ENCODE data around the gene HAPLN3.

HAPLN3 gene

DNA sequence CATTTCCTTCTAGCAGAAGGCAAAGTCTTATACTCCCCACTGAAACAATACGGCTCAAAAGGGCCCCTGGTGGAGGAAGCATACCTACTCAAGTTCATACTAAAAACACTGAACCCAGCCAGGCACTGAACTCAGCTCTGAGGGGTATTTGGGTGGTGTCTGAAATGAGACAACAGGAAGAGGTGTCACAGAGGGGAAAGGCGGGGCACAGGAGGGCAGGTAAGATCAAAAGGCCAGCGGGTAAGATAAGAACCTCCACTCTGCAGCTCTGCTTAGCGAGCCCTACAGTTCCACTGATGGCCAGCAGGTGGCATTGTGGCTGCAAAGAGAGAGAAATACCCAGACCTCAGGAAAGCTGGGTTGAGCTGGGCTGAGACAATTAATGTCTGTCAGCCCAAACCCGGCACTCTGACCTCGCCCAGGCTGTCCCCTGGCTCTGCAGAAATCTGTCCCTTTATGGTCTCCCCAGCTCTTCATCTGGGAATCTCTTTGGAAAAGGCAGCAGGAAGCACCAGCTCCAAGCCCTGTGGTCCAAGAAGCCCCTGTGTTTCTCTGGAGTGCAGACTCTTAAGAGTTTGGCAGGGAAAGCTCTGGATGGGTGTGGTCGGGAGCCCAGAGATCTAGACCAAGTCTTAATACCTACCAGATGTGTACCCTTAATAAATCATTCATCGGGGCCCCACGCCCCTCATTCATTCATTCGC, 9.4 kb upstream of the HAPLN3 start:
- DNase-seq (ENCODE audit: insufficient read length, low spot score) (peak; percentile 75), FAIRE-seq (no peak)
- TF ChIP-seq, protein P1, sequence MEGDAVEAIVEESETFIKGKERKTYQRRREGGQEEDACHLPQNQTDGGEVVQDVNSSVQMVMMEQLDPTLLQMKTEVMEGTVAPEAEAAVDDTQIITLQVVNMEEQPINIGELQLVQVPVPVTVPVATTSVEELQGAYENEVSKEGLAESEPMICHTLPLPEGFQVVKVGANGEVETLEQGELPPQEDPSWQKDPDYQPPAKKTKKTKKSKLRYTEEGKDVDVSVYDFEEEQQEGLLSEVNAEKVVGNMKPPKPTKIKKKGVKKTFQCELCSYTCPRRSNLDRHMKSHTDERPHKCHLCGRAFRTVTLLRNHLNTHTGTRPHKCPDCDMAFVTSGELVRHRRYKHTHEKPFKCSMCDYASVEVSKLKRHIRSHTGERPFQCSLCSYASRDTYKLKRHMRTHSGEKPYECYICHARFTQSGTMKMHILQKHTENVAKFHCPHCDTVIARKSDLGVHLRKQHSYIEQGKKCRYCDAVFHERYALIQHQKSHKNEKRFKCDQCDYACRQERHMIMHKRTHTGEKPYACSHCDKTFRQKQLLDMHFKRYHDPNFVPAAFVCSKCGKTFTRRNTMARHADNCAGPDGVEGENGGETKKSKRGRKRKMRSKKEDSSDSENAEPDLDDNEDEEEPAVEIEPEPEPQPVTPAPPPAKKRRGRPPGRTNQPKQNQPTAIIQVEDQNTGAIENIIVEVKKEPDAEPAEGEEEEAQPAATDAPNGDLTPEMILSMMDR (IDR thresholded peaks at IDR 0.05; ENCODE audit: insufficient read depth, missing control alignments), result peak; percentile 92

DNA sequence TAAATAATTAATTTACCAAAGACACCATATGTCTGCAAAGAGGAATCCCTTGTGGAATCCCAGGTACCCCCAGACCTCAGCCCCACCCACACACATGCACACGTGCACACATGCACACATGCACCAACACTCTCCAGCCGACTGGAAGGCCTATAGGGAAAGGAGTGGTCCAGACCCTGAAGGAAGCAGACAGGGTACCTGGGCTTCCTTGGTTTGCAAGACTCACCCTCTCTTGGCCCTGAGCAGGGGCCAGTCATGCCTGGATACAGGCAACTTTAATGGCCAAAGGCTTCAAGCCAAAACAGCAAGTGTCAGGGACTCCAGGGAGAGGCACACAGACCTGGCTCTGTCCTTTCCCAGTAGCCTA, 8.9 kb upstream of the HAPLN3 start:
- TF ChIP-seq, protein P1 (IDR thresholded peaks at IDR 0.05; ENCODE audit: insufficient read depth, missing control alignments), result no peak

DNA sequence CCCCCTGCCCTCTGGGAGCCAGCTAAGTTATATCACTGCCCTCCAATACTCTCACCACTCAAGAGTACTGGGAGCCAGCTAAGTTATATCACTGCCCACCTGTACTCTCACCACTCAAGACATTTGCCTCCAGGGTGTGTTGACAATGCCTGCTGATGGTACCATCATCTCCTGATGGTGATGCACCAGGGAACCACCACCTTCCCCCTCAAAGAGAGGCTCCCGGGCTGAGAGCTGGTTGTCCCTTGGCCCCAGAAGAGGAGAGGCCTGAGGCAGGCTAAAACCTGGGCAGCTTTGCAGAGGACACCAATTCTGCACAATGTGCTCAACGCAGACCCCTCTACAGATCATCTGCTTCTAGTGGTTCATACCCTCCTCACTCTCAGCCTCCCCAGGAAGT, 7.5 kb upstream of the HAPLN3 start:
- no peak for FAIRE-seq
- TF ChIP-seq, protein P1 (IDR thresholded peaks at IDR 0.05; ENCODE audit: insufficient read depth, missing control alignments), result no peak
- no peak for DNase-seq (ENCODE audit: insufficient read length, low spot score)

More for the DNA sequence above, 8.9 kb upstream of the HAPLN3 start:
- FAIRE-seq, result no peak
- DNase-seq (ENCODE audit: insufficient read length, low spot score), result peak; percentile 4

DNA sequence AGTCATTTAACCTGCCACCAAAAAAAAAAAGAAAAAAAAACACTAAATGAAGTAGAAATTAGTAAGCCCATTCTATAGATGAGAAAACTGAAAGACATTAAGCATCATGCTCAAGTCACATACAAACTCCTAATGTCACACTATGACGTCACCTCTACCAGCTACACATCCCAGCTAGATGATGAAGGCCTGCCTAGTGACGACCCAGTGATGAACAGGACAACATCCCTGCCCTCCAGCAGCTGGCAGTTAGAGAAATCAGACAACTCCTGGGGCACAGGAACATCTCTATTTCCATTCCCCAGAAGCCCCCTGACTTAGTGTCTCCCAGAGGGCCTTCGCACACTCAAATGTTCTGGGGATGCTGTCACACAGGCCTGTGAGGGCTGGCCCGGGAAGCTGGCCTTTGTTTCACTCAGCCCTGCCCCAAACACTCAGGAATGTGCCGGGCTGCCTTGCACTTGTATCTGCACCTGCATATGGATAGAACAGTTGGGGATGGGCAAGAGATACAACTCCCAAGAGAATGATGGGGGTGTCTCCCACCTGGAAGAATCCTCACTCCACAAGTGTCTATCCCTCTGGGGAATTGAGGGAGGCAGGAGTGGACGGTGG, 7.0 kb upstream of the HAPLN3 start:
- FAIRE-seq (no peak), DNase-seq (ENCODE audit: insufficient read length, low spot score) (no peak)
- TF ChIP-seq, protein P1 (IDR thresholded peaks at IDR 0.05; ENCODE audit: insufficient read depth, missing control alignments), result no peak

DNA sequence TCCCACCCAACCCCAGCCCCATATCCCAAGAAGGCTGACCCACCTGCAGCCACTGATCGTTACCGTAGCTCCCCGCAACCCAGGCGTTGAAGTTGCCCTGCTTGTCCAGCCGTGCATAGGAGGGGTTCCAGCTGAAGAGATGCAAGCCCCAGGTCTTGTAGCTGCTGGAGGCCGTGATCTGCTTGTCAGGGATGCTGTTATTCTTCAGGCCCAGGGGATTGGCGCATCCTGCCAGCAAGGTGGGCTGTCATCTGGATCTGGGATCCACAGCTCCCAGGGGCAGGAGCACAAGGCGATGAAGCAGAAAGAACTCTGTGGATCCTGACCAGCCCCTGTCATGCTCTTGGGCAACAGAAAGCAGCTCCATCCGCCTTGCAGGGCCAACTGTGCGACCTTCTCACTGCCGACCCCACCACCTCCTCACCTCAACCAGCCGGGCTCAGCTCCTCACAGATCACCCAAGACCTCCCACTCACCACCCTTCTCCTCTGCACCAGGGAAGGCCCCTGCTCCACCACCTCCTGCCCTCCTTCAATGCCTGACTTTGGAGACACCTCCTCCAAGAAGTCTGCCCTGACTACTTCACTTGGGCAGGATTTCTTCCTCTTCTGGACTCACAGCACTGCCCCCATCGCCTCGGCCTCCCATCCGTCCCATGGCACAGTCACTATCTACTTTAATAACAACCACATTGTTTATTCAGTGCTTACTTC, 6.3 kb upstream of the HAPLN3 start:
- FAIRE-seq, result no peak
- TF ChIP-seq, protein P1 (IDR thresholded peaks at IDR 0.05; ENCODE audit: insufficient read depth, missing control alignments), result no peak
- no peak for DNase-seq (ENCODE audit: insufficient read length, low spot score)

DNA sequence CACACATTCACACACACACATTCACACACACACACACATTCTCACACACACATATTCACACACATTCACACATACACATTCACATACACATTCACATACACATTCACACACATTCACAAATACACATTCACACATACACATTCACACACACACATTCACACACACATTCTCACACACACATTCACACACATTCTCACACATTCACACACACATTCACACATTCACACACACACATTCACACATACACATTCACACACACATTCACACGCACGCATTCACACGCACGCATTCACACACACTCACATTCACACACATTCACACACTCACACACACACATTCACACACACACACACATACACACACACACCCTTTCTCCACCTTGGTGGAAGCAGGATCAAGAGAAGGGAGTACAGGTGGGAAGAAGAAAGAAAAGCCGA, 5.7 kb upstream of the HAPLN3 start:
- no peak for FAIRE-seq
- TF ChIP-seq, protein P1 (IDR thresholded peaks at IDR 0.05; ENCODE audit: insufficient read depth, missing control alignments), result no peak
- no peak for DNase-seq (ENCODE audit: insufficient read length, low spot score)
